Midbrain (tissue), 1 donor: ENCODE data around the gene MRC2.
"Not testable (repeated sequence)": the region's sequence is repeated elsewhere in the genome, so short reads cannot be mapped to it uniquely, and the experiment has no call there.

Experiments
- DNase-seq: peaks from one replicate; lab custom pipeline; 2025; lab: John Stamatoyannopoulos, UW

Gene MRC2, protein sequence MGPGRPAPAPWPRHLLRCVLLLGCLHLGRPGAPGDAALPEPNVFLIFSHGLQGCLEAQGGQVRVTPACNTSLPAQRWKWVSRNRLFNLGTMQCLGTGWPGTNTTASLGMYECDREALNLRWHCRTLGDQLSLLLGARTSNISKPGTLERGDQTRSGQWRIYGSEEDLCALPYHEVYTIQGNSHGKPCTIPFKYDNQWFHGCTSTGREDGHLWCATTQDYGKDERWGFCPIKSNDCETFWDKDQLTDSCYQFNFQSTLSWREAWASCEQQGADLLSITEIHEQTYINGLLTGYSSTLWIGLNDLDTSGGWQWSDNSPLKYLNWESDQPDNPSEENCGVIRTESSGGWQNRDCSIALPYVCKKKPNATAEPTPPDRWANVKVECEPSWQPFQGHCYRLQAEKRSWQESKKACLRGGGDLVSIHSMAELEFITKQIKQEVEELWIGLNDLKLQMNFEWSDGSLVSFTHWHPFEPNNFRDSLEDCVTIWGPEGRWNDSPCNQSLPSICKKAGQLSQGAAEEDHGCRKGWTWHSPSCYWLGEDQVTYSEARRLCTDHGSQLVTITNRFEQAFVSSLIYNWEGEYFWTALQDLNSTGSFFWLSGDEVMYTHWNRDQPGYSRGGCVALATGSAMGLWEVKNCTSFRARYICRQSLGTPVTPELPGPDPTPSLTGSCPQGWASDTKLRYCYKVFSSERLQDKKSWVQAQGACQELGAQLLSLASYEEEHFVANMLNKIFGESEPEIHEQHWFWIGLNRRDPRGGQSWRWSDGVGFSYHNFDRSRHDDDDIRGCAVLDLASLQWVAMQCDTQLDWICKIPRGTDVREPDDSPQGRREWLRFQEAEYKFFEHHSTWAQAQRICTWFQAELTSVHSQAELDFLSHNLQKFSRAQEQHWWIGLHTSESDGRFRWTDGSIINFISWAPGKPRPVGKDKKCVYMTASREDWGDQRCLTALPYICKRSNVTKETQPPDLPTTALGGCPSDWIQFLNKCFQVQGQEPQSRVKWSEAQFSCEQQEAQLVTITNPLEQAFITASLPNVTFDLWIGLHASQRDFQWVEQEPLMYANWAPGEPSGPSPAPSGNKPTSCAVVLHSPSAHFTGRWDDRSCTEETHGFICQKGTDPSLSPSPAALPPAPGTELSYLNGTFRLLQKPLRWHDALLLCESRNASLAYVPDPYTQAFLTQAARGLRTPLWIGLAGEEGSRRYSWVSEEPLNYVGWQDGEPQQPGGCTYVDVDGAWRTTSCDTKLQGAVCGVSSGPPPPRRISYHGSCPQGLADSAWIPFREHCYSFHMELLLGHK (N-terminal part only)

GRCh38 chr17:62627219-62627903 is at the start of gene MRC2:
Gene MRC2 (plus strand): TSS chr17:62627670. CDS start chr17:62627803, 133 bp downstream.
- no peak for DNase-seq

- DNase-seq, result no peak
Observed at GRCh38 chr17:62578757-62579487, 48.5 kb upstream of the MRC2 start.

DNA sequence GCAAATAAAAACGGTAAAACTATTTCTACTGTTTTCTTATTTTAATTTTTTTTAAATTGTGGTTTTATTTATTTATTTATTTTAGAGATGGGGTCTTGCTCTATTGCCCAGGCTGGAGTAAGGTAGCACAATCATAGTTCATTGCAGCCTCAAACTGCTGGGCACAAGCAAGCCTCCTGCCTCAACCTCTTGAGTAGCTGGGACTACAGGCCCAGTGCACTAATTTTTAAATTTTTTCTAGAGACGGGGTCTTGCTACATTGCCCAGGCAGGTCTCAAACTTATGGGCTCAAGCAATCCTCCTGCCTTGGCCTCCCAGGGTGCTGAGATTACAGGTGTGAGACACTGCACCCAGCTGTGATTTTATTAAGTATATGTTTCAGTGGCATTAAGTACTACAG is 46.5 kb upstream of the MRC2 start:
- DNase-seq, result no peak

- no peak for DNase-seq
Observed at GRCh38 chr17:62581764-62582163, 45.7 kb upstream of the MRC2 start.

GRCh38 chr17:62587554-62587953 is 39.9 kb upstream of the MRC2 start:
- DNase-seq, result no peak

DNA sequence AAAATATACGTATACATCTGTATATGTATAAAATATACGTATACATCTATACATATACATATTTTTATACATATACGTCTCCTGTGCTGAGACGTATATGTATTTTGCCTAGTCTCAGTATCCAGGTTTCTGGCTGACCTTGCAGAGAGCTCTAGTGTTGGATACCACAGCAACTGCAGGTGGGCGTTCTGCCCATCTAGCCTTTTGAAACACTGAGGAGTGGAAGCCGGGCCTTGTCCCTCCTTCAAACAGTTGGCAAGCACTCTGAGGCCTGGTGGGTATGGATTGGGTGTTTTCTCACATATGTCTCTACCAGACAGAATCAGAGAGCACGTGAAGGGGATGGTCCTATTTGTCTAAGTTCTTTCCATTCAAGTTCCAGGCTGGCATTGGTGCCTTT is 39.4 kb upstream of the MRC2 start:
- no peak for DNase-seq

DNA sequence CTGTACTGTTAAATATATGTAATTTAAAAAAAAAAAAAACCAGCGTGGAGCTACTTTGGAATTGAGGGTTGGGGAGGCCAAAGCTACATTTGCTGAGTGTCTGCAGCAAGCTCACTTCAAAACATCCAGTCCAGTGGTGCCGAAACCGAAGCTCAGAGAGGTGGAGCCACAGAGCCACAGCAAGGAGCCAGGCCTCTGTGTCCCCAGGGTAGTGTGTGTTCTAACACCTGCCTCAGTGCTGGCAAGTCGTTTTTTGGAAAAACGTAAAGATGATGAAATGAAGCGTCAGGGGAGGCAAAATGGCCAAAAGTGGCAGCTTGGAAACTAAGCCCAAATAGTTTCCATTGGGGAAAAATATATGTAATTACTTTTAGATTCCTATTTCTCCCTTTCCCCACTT is 36.1 kb upstream of the MRC2 start:
- DNase-seq, result no peak

GRCh38 chr17:62591822-62592221 is 35.6 kb upstream of the MRC2 start:
- not testable (repeated sequence) for DNase-seq

DNA sequence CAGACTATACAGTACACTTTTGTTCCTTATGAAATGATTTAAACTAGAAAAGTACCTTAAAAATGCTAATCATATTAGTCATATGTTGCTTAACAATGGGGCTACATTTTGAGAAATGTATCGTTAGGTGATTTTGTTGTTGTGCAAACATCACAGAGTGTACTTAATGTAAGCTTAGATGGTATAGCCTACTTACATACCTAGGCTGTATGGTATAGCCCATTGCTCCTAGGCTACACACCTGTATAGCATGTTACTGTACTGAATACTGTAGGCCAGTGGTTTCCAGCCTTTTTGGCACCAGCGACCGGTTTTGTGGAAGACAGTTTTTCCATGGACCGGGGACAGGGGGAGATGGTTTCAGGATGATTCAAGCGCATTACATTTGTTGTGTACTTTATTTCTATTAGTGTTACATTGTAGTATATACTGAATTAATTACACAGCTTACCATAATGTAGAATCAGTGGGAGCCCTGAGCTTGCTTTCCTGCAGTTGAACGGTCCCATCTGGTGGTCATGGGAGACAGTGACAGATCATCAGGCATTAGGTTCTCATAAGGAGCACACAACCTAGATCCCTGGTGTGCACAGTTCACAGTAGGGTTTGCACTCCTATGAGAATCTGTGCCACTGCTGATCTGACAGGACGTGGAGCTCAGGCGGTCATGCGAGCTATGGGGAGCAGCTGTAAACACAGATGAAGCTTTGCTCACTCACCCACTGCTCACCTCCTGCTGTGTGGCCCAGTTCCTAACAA is 35.0 kb upstream of the MRC2 start:
- DNase-seq, result no peak

- no peak for DNase-seq
Observed at GRCh38 chr17:62595484-62595883, 32.0 kb upstream of the MRC2 start.

DNA sequence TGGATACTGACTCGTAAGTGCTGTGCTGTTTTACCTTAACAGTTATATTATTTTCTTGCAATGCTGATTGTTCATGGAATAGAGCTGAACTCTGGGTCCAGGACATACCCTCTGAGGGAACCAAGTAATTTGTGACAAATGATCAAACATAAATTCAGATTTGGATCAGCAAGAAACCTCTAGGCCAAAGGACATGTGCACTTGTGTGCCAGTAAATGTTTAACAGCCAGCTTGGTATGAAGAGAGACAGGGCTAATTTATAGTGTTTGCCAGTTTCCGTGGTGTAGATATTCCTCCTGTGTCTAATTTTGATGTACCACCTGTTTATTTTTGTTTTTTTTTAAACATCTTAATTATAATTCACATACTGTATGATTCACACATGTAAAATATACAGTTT is 30.8 kb upstream of the MRC2 start:
- no peak for DNase-seq

GRCh38 chr17:62597150-62597549 is 30.3 kb upstream of the MRC2 start:
- no peak for DNase-seq

DNA sequence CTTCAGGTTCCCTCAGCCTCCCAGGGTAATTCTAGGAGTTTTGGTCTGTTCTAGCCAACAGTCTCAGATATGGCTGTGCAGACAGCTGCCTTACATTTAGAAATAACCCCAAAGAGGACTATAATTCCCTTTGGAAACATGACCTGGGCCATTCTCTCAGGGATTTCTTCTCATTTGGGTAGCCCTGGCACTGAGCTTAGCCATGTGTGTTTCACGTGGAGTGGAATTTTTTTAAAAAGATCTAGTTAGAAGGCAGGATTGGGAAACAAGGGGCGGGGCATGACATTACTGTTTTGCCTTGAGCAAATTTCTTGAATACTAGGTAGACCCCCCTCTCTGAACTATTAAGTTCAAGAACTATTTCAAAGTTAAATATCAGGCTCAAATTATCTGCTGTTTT is 29.6 kb upstream of the MRC2 start:
- no peak for DNase-seq

DNA sequence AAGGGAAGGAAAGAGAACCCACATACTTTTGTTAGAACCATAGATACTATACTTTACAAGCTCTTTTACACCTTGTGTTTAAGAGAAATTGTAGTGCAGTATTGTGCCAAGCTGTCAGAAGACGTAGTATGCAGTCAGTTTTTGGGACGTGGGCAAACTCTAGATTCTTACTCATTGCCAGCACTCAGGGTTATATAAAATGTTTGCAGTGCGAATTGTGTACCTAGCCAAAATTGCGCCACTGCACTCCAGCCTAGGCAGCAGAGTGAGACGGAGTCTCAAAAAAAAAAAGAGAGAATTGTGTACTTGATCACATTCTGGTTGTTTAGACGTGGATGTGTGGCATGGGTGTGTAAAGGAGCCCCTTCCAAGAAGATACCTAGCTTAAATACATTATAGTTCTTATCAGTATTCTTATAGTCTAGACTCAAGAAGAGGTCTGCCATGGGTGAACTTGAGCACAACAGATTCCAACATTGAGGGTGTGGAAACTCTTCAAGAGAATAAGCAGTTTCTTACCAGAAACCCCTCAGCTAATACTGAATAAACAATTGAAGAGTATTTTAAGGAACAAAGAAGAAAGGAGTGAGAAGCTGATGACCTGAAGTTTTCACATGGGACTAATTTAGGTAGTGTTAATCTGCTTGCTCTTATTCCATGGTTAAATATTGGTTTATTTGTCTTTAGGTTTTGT is 27.4 kb upstream of the MRC2 start:
- no peak for DNase-seq

GRCh38 chr17:62600805-62601204 is 26.7 kb upstream of the MRC2 start:
- no peak for DNase-seq

- no peak for DNase-seq
Observed at GRCh38 chr17:62601471-62601870, 26.0 kb upstream of the MRC2 start.

- DNase-seq, result not testable (repeated sequence)
Observed at GRCh38 chr17:62603783-62604182, 23.7 kb upstream of the MRC2 start.

GRCh38 chr17:62605588-62605987 is 21.9 kb upstream of the MRC2 start:
- no peak for DNase-seq

- no peak for DNase-seq
Observed at GRCh38 chr17:62611292-62611691, 16.2 kb upstream of the MRC2 start.

DNA sequence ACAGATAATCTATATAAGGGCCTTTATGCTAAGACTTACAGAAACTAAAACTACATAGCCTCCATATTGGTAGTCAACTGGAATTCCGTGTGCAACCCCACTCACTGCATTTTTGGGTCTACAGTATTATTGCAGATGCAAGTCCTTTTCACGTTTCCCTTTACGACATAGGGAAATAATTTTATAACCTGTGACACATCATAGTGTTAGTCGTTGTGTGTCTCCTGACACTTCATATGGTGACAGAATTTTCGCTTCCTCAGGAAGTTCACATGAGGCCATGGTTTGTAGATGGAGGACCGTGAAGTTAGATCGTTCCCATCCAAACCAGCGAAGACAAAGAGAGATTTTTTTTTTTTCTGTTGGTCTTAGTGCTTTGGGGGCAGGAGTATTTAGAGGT is 15.7 kb upstream of the MRC2 start:
- no peak for DNase-seq
